Type B pancreatic cell (in vitro differentiated cells): ENCODE measurements around the gene CTDSP2. TPM values are rescaled to one million over a fixed set of nuclear protein-coding genes. Genes with fewer than 3 reads are reported as not detected.

Source experiments
- DNase-seq: peaks from one replicate; pipeline ENCODE4 v3.0.0; 2021; ENCODE audit warnings: mixed read lengths; ENCODE audit not compliant: unreplicated experiment; ENCODE audit errors: extremely low spot score
- H3K27ac Mint-ChIP-seq: 2 replicates; pipeline ENCODE4 v1.8.0; 2021; ENCODE audit warnings: mild to moderate bottlenecking, mixed read lengths
- H3K27me3 Mint-ChIP-seq: 2 replicates; pipeline ENCODE4 v1.8.0; 2021; ENCODE audit warnings: mixed read lengths
- H3K36me3 Mint-ChIP-seq: 2 replicates; pipeline ENCODE4 v1.8.0; 2021; ENCODE audit warnings: mixed read lengths
- H3K4me1 Mint-ChIP-seq: one replicate; pipeline ENCODE4 v1.8.0; 2021; ENCODE audit warnings: mixed read lengths; ENCODE audit not compliant: unreplicated experiment
- H3K4me3 Mint-ChIP-seq: 2 replicates; pipeline ENCODE4 v1.8.0; 2021; ENCODE audit warnings: mild to moderate bottlenecking, mixed read lengths
- H3K9me3 Mint-ChIP-seq: 2 replicates; pipeline ENCODE4 v1.8.0; 2021; ENCODE audit warnings: mixed read lengths
- CTCF ChIP-seq: fragments of 200-600 bp; sonication (generic); conservative IDR thresholded peaks from 2 replicates; pipeline ENCODE4 v1.5.0; 2021; ENCODE audit warnings: antibody characterized with exemption, mild to moderate bottlenecking
- total RNA-seq: library from RNA; stranded (reverse); gene quantifications from 2 replicates; pipeline ENCODE4 v1.2.1, GENCODE V29; 2021; ENCODE audit warnings: low replicate concordance

Gene CTDSP2
- total RNA-seq, 1 donor from 2014 or later = 183 TPM

GRCh38 chr12:57833672-57834071 is 12.9 kb downstream of the CTDSP2 start:
- no peaks in the 10 kb centered on the region for H3K36me3 Mint-ChIP-seq
- DNase-seq = no peak
- H3K27me3 Mint-ChIP-seq = no peaks in the 10 kb centered on the region
- H3K4me3 Mint-ChIP-seq = peak overlapping the region; percentile 59
- no peak for TF ChIP-seq CTCF
- H3K27ac Mint-ChIP-seq = peak overlapping the region; percentile 39
- H3K4me1 Mint-ChIP-seq = peaks cover 46% of the 10 kb centered on the region
- H3K9me3 Mint-ChIP-seq = no peaks in the 10 kb centered on the region

DNA sequence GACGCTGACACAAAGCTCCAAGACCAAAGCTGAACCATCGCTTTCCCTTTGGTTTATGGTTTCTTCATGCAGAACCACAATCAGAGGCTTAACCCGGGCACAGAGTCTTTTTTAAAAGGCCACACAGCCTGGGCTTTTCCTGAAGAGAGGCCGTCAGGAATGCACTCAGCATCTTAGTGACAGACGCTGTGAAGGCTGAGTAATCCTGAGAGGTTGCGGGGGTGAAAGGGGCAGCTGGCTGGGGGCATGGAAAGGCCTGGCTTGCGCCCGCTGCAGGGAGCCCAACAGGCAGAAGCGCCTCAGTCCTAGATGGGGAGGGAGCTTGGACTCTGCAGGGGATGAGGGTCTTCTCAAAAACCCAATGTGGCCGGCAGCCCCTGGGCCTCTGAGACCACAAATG is 13.6 kb downstream of the CTDSP2 start:
- Mint-ChIP-seq H3K27ac (peak overlapping the region; percentile 39), H3K36me3 (no peaks in the 10 kb centered on the region), H3K4me1 (peaks cover 39% of the 10 kb centered on the region), H3K9me3 (no peaks in the 10 kb centered on the region), H3K4me3 (no peak overlapping the region), H3K27me3 (no peaks in the 10 kb centered on the region)
- TF ChIP-seq CTCF = no peak
- no peak for DNase-seq

DNA sequence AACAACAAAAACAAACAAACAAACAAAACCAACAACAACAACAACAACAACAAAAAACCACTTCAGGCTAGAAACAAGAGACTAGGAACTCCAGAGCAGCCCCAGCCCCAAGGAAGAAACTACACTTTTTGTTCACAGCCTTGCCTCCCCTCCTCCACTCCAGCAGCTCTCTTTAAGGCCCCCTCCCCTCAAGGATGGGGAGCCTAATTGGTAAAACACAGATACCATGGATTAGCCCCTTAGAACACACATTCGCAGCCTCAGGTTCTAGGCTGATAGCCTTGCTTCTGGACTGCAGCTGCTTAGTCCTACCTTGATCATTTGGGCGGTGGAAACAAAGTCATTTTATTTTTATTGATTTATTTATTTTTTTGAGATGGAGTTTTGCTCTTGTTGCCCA is 16.1 kb downstream of the CTDSP2 start:
- Mint-ChIP-seq H3K27ac (no peak overlapping the region), H3K4me3 (no peak overlapping the region), H3K27me3 (no peaks in the 10 kb centered on the region), H3K9me3 (no peaks in the 10 kb centered on the region), H3K4me1 (peaks cover 16% of the 10 kb centered on the region), H3K36me3 (peaks cover 4% of the 10 kb centered on the region)
- TF ChIP-seq CTCF = no peak
- DNase-seq = no peak

- Mint-ChIP-seq H3K27me3 (no peaks in the 10 kb centered on the region), H3K4me1 (peaks cover 16% of the 10 kb centered on the region), H3K27ac (peak overlapping the region; percentile 48), H3K9me3 (no peaks in the 10 kb centered on the region), H3K4me3 (no peak overlapping the region), H3K36me3 (peaks cover 10% of the 10 kb centered on the region)
- no peak for DNase-seq
- TF ChIP-seq CTCF = no peak
Observed at GRCh38 chr12:57829025-57829777, 17.3 kb downstream of the CTDSP2 start.

GRCh38 chr12:57826966-57827365 is 19.6 kb downstream of the CTDSP2 start:
- Mint-ChIP-seq H3K4me3 (no peak overlapping the region), H3K27ac (no peak overlapping the region), H3K36me3 (peaks cover 24% of the 10 kb centered on the region), H3K4me1 (peaks cover 6% of the 10 kb centered on the region), H3K27me3 (no peaks in the 10 kb centered on the region), H3K9me3 (no peaks in the 10 kb centered on the region)
- DNase-seq = no peak
- TF ChIP-seq CTCF = no peak
